SK-N-SH (cell line): ENCODE data around the gene FYN. TPM values are rescaled to one million over a fixed set of nuclear protein-coding genes. Genes with fewer than 3 reads are reported as not detected.
A peak's percentile ranks its signal among the peaks of the same experiment; 100 is the strongest.

Experiments used
- CTCF ChIA-PET: fragments of 300-600, 350-600 bp; formaldehyde crosslinking; extraction: SDS; loops from one replicate; lab custom pipeline; 2021; lab: Yijun Ruan, JAX
- POLR2A ChIA-PET: fragments of 350-600 bp; sonication (Branson Sonifier 250); formaldehyde crosslinking; extraction: SDS; loops from one replicate; lab custom pipeline; 2020; ENCODE audit warnings: antibody characterized with exemption, inconsistent platforms; lab: Yijun Ruan, JAX
- DNase-seq: peaks from one replicate; pipeline ENCODE4 v3.0.0; 2012
- H2AFZ ChIP-seq: fragments of 200-600 bp; sonication (generic); 2 replicates; pipeline ENCODE4 v1.8.1; 2016; ENCODE audit warnings: antibody characterized with exemption, mild to moderate bottlenecking, low read depth
- H3F3A ChIP-seq: fragments of 200-600 bp; sonication (generic); replicated peaks from 2 replicates; pipeline ENCODE3; 2016; ENCODE audit warnings: antibody characterized with exemption, mild to moderate bottlenecking; ENCODE audit not compliant: insufficient read depth
- H3K27ac ChIP-seq, 2 experiments: fragments of 200-500 bp in 1 of 2; fragments of 200-600 bp in 1 of 2; sonication (Bioruptor generic) in 1 of 2; sonication (generic), shearing (Covaris generic) in 1 of 2; 2 replicates each; pipeline versions ENCODE4 v1.5.1 to v1.6.1; 2014 to 2016; ENCODE audit warnings: low read depth in 2 of 2, inconsistent platforms in 1 of 2, low read length in 1 of 2, mild to moderate bottlenecking in 1 of 2, mixed read lengths in 1 of 2
- H3K27me3 ChIP-seq: fragments of 200-600 bp; sonication (generic), shearing (Covaris generic); 2 replicates; pipeline ENCODE4 v1.6.1; 2016; ENCODE audit warnings: mixed run types; ENCODE audit not compliant: insufficient read depth
- H3K36me3 ChIP-seq, 2 experiments: fragments of 200-500 bp in 1 of 2; fragments of 200-600 bp in 1 of 2; sonication (Bioruptor generic) in 1 of 2; sonication (generic) in 1 of 2; replicated peaks in 1 of 2; 2 replicates each; pipeline versions ENCODE3 to v1.5.1; 2014 to 2016; ENCODE audit warnings: low read length in 1 of 2, mild to moderate bottlenecking in 1 of 2; ENCODE audit not compliant: insufficient read depth in 2 of 2, control insufficient read depth in 1 of 2
- H3K4me1 ChIP-seq, 2 experiments: fragments of 200-500 bp in 1 of 2; fragments of 200-600 bp in 1 of 2; sonication (Bioruptor generic) in 1 of 2; sonication (generic), shearing (Covaris generic) in 1 of 2; 2 replicates each; pipeline versions ENCODE4 v1.5.1 to v1.6.1; 2014 to 2016; ENCODE audit warnings: low read depth in 1 of 2, low read length in 1 of 2, mixed run types in 1 of 2; ENCODE audit not compliant: insufficient read depth in 2 of 2, control insufficient read depth in 1 of 2
- H3K4me2 ChIP-seq: fragments of 200-600 bp; sonication (generic), shearing (Covaris generic); 2 replicates; pipeline ENCODE4 v1.6.1; 2017; ENCODE audit warnings: mixed run types
- H3K4me3 ChIP-seq, 2 experiments: fragments of 200-500 bp in 1 of 2; fragments of 200-600 bp in 1 of 2; sonication (Bioruptor generic) in 1 of 2; sonication (generic), shearing (Covaris generic) in 1 of 2; 2 replicates each; pipeline versions ENCODE4 v1.5.1 to v1.8.1; 2014 to 2016; ENCODE audit warnings: low read depth in 2 of 2, inconsistent platforms in 1 of 2, low read length in 1 of 2, mild to moderate bottlenecking in 1 of 2, mixed read lengths in 1 of 2, moderate library complexity in 1 of 2
- H3K79me2 ChIP-seq: fragments of 200-600 bp; sonication (generic); 2 replicates; pipeline ENCODE4 v1.8.1; 2017; ENCODE audit warnings: mild to moderate bottlenecking; ENCODE audit not compliant: insufficient read depth
- H3K9ac ChIP-seq: fragments of 200-600 bp; sonication (generic); 2 replicates; pipeline ENCODE4 v1.6.1; 2017; ENCODE audit warnings: mixed run types
- H3K9me2 ChIP-seq: fragments of 200-600 bp; sonication (generic); 2 replicates; pipeline ENCODE4 v1.6.1; 2017; ENCODE audit warnings: mixed run types
- H3K9me3 ChIP-seq: fragments of 200-600 bp; sonication (generic); 2 replicates; pipeline ENCODE4 v1.6.1; 2017; ENCODE audit warnings: mixed run types, mild to moderate bottlenecking, moderate library complexity
- H4K20me1 ChIP-seq: fragments of 200-600 bp; sonication (generic); 2 replicates; pipeline ENCODE4 v1.6.1; 2017; ENCODE audit warnings: mild to moderate bottlenecking, mixed run types; ENCODE audit not compliant: insufficient read depth
- CTCF ChIP-seq: fragments of 200-600 bp; sonication (generic); IDR thresholded peaks from 2 replicates; pipeline ENCODE4 v1.6.1; 2017; ENCODE audit warnings: antibody characterized with exemption, mild to moderate bottlenecking, moderate library complexity
- ELF1 ChIP-seq: IDR thresholded peaks from 2 replicates; pipeline ENCODE4 v1.4.0; 2012
- EP300 ChIP-seq, 2 experiments: IDR thresholded peaks; 2 replicates each; pipeline versions ENCODE4 v1.4.0 to v1.6.1; 2012; ENCODE audit warnings: borderline replicate concordance in 1 of 2, low read depth in 1 of 2, low read length in 1 of 2
- EZH2phosphoT487 ChIP-seq: fragments of 200-600 bp; sonication (generic); IDR thresholded peaks from 2 replicates; pipeline ENCODE4 v1.6.1; 2017; ENCODE audit warnings: low read depth, mixed run types, mild to moderate bottlenecking, antibody characterized with exemption, moderate library complexity, borderline replicate concordance
- FOSL2 ChIP-seq: IDR thresholded peaks from 2 replicates; pipeline ENCODE4 v1.4.0; 2012; ENCODE audit warnings: low read depth, mild to moderate bottlenecking, moderate library complexity, borderline replicate concordance
- GATA2 ChIP-seq: sonication (generic); formaldehyde crosslinking; IDR thresholded peaks from 2 replicates; pipeline ENCODE4 v1.5.0; 2020; ENCODE audit warnings: mild to moderate bottlenecking, missing genetic modification reagents
- IRF3 ChIP-seq: fragments of 150-350 bp; IDR thresholded peaks from 2 replicates; pipeline ENCODE4 v1.6.1; 2016; ENCODE audit warnings: mild to moderate bottlenecking, low read depth, low read length
- JUND ChIP-seq: IDR thresholded peaks from 2 replicates; pipeline ENCODE4 v1.4.0; 2012
- MAX ChIP-seq: IDR thresholded peaks from 2 replicates; pipeline ENCODE4 v1.4.0; 2012; ENCODE audit warnings: low read depth
- MEF2A ChIP-seq: IDR thresholded peaks from 2 replicates; pipeline ENCODE4 v1.4.0; 2012; ENCODE audit warnings: low read depth, borderline replicate concordance
- MXI1 ChIP-seq: IDR thresholded peaks from 2 replicates; pipeline ENCODE4 v1.6.1; 2012; ENCODE audit warnings: mild to moderate bottlenecking, low read depth, low read length, improper control_type of control experiment
- NFIC ChIP-seq: IDR thresholded peaks from 2 replicates; pipeline ENCODE4 v1.4.0; 2012; ENCODE audit warnings: borderline replicate concordance
- NRF1 ChIP-seq: IDR thresholded peaks from 2 replicates; pipeline ENCODE4 v1.6.1; 2012; ENCODE audit warnings: low read depth, mild to moderate bottlenecking, low read length
- RCOR1 ChIP-seq: fragments of 150-350 bp; IDR thresholded peaks from 2 replicates; pipeline ENCODE4 v1.6.1; 2017; ENCODE audit warnings: antibody characterized with exemption, low read length
- RXRA ChIP-seq: IDR thresholded peaks from 2 replicates; pipeline ENCODE4 v1.4.0; 2012; ENCODE audit warnings: low read depth, mild to moderate bottlenecking, borderline replicate concordance
- TEAD4 ChIP-seq: IDR thresholded peaks from 2 replicates; pipeline ENCODE4 v1.4.0; 2012; ENCODE audit warnings: mild to moderate bottlenecking, borderline replicate concordance; ENCODE audit not compliant: insufficient read depth
- YY1 ChIP-seq: IDR thresholded peaks from 2 replicates; pipeline ENCODE4 v1.4.0; 2012; ENCODE audit warnings: low read depth, mild to moderate bottlenecking
- WGBS: methylation state at CpG from one replicate; pipeline ENCODE4 v1.1.6; 2017; ENCODE audit warnings: low lambda C conversion rate; 5-methylcytosine and 5-hydroxymethylcytosine counted together
- polyA plus RNA-seq, 3 experiments: library from polyadenylated mRNA; depleted of rRNA; stranded (reverse); fragments of >200 nt; gene quantifications; 2 replicates each; pipeline ENCODE4 v1.2.3, GENCODE V29; 2012
- TF ChIP-seq, protein P1 (sequence below): IDR thresholded peaks from 2 replicates; pipeline ENCODE4 v1.6.1; 2012; ENCODE audit warnings: mild to moderate bottlenecking, low read depth, low read length, moderate library complexity

FYN gene
- polyA plus RNA-seq, 1 of the 3 experiments (the other 2 are of a cell fraction) = 31.0 TPM

- TF ChIP-seq RXRA = no peak
- TF ChIP-seq JUND = peak; percentile 32
Measured at GRCh38 chr6:111757342-111757741, 115.9 kb downstream of the FYN start (continued).

DNA sequence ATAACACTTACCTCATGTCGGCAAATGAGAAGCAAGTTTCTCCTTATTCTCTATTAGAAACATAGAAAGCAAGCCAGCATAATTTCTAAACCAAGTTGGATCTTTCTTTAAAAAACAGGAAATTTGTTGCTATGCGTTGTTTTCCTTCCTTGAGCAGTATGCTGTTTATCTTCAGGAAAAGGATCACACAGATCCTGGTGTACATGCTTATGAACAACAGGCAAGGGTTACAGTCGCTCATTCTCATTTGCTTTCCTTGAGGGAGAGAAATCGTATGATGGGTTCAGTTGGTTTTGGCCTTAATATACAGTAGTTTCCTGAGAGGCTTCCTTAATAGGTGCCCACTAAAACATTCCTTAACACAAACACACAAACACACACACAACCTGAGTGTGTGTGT, 118.8 kb downstream of the FYN start:
- TF ChIP-seq CTCF (no peak), ELF1 (no peak), MAX (no peak), GATA2 (CRISPR knock-in tag) (no peak), MEF2A (no peak), NFIC (no peak), RCOR1 (no peak), TEAD4 (no peak), FOSL2 (no peak), MXI1 (no peak)
- Histone ChIP-seq H3K4me1 (peaks cover 11 to 12% of the 10 kb centered on the region in 2 experiments; a peak in 3 of 4 replicates), H3K9me3 (no peaks in the 10 kb centered on the region), H3F3A (peaks cover 6% of the 10 kb centered on the region), H3K4me3 (no peak overlapping the region), H3K4me2 (no peak overlapping the region), H3K79me2 (peaks cover 8% of the 10 kb centered on the region; the same call in 1 of the 2 replicates), H3K27me3 (no peaks in the 10 kb centered on the region), H3K9me2 (no peaks in the 10 kb centered on the region), H2AFZ (no peak overlapping the region), H4K20me1 (no peaks in the 10 kb centered on the region), H3K36me3 (no peaks in the 10 kb centered on the region), H3K9ac (no peak overlapping the region), H3K27ac (no peak overlapping the region)
- CTCF ChIA-PET = no interaction called here
- no peak for DNase-seq
- POLR2A ChIA-PET = no interaction called here
- WGBS = 91% methylated on average over 4 of the region's 4 CpGs

GRCh38 chr6:111753573-111753972, 119.7 kb downstream of the FYN start:
- no peak overlapping the region for H3K4me3 ChIP-seq
- no peaks in the 10 kb centered on the region for H4K20me1 ChIP-seq
- H3K36me3 ChIP-seq = no peaks in the 10 kb centered on the region
- peaks cover 7% of the 10 kb centered on the region; the same call in 1 of the 2 replicates for H3K79me2 ChIP-seq
- WGBS = 80% methylated on average over 2 of the region's 2 CpGs
- H3F3A ChIP-seq = peaks cover 6% of the 10 kb centered on the region
- no peak for DNase-seq
- POLR2A ChIA-PET = no interaction called here
- H3K4me1 ChIP-seq = peaks cover 2 to 7% of the 10 kb centered on the region in 2 experiments; a peak in 3 of 4 replicates
- H2AFZ ChIP-seq = no peak overlapping the region
- no peak overlapping the region for H3K27ac ChIP-seq
- CTCF ChIA-PET = interaction anchor here (1.3 kb wide), 1 partner anchor 31 kb away, joined by 3 read pairs; no protein-coding TSS in a partner anchor
- no peak overlapping the region for H3K4me2 ChIP-seq
- no peaks in the 10 kb centered on the region for H3K9me2 ChIP-seq
- no peaks in the 10 kb centered on the region for H3K9me3 ChIP-seq
- H3K27me3 ChIP-seq = no peaks in the 10 kb centered on the region
- no peak overlapping the region for H3K9ac ChIP-seq
- TF ChIP-seq, protein P1, sequence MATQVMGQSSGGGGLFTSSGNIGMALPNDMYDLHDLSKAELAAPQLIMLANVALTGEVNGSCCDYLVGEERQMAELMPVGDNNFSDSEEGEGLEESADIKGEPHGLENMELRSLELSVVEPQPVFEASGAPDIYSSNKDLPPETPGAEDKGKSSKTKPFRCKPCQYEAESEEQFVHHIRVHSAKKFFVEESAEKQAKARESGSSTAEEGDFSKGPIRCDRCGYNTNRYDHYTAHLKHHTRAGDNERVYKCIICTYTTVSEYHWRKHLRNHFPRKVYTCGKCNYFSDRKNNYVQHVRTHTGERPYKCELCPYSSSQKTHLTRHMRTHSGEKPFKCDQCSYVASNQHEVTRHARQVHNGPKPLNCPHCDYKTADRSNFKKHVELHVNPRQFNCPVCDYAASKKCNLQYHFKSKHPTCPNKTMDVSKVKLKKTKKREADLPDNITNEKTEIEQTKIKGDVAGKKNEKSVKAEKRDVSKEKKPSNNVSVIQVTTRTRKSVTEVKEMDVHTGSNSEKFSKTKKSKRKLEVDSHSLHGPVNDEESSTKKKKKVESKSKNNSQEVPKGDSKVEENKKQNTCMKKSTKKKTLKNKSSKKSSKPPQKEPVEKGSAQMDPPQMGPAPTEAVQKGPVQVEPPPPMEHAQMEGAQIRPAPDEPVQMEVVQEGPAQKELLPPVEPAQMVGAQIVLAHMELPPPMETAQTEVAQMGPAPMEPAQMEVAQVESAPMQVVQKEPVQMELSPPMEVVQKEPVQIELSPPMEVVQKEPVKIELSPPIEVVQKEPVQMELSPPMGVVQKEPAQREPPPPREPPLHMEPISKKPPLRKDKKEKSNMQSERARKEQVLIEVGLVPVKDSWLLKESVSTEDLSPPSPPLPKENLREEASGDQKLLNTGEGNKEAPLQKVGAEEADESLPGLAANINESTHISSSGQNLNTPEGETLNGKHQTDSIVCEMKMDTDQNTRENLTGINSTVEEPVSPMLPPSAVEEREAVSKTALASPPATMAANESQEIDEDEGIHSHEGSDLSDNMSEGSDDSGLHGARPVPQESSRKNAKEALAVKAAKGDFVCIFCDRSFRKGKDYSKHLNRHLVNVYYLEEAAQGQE = no peak
- no peak for TF ChIP-seq IRF3
- TF ChIP-seq EP300 (IDR thresholded peaks at IDR 0.05; ENCODE audit: borderline replicate concordance in 1 of 2, low read depth in 1 of 2, low read length in 1 of 2) = no peak
- no peak for TF ChIP-seq YY1
- no peak for TF ChIP-seq MEF2A
- no peak for TF ChIP-seq MAX
- no peak for TF ChIP-seq NRF1
- TF ChIP-seq EZH2phosphoT487 = no peak
- TF ChIP-seq MXI1 = no peak
